ENCODE measurements around the gene PTTG1IP. TPM values are rescaled to one million over a fixed set of nuclear protein-coding genes. Genes with fewer than 3 reads are reported as not detected.

PTTG1IP gene
- total and polyA plus RNA-seq, 10 of the 15 experiments (the other 5 are each of a cell fraction or from before 2014, with no cell fraction given): 2.4 to 56.4 (median 44.4) TPM

DNA sequence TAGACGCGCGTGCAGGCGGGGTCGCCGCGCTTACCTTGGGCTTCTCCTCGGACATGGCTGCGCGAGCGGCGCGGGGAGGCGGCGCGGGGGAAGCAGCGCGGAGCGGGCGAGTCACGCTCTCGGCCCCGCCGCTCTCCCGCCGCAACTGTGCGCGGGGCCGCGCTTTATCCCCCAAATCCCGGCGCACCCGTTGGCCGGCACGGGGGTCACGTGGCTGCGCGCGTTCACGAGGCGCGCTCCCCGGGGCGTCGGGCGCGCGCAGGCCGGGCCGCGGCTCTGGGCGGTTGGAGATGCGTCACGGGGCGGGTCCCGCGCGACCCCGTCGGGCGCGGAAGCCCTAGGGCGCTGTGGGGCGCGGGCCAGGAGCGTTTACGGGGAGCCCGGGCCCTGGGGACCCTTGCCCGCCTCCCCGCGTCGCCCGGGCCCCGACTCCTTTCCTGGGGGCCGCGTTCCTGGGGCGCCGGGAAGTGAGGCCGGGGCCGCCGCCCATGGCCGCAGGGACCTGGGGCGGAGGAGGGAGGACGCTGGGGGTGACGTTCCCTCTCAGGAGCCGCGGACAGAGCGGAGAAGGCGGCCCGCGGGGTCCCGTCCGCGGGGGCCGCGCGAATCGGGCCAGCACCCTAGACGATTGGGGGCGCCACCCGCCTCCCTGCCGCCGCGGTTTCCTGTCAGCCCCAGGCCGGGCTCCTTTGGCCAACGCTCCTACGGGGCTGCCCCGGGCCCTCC, 55.4 kb downstream of the PTTG1IP start, which contains the start of gene SUMO3 (continued):
- TF ChIP-seq, protein P1, sequence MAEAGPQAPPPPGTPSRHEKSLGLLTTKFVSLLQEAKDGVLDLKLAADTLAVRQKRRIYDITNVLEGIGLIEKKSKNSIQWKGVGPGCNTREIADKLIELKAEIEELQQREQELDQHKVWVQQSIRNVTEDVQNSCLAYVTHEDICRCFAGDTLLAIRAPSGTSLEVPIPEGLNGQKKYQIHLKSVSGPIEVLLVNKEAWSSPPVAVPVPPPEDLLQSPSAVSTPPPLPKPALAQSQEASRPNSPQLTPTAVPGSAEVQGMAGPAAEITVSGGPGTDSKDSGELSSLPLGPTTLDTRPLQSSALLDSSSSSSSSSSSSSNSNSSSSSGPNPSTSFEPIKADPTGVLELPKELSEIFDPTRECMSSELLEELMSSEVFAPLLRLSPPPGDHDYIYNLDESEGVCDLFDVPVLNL (IDR thresholded peaks at IDR 0.05; ENCODE audit: low read depth, low read length): no peak
- TF ChIP-seq, protein P2, sequence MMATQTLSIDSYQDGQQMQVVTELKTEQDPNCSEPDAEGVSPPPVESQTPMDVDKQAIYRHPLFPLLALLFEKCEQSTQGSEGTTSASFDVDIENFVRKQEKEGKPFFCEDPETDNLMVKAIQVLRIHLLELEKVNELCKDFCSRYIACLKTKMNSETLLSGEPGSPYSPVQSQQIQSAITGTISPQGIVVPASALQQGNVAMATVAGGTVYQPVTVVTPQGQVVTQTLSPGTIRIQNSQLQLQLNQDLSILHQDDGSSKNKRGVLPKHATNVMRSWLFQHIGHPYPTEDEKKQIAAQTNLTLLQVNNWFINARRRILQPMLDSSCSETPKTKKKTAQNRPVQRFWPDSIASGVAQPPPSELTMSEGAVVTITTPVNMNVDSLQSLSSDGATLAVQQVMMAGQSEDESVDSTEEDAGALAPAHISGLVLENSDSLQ (IDR thresholded peaks at IDR 0.05): no peak
- TF ChIP-seq RELA (IDR thresholded peaks at IDR 0.05; ENCODE audit: borderline replicate concordance, partially characterized antibody) (peak; percentile 85), CREB1 (IDR thresholded peaks at IDR 0.05; ENCODE audit: low read depth) (no peak), ZNF24 (IDR thresholded peaks at IDR 0.05) (0 out of 2 replicates have a peak, but pooled peaks have one; percentile 30), CBFB (IDR thresholded peaks at IDR 0.05; ENCODE audit: low read depth) (no peak), ZNF217 (IDR thresholded peaks at IDR 0.05) (0 out of 2 replicates have a peak, but pooled peaks have one; percentile 33), POU2F2 (IDR thresholded peaks at IDR 0.05; ENCODE audit: borderline replicate concordance, low read depth, low read length) (peak; percentile 35; the same call in 1 of the 3 replicates), GATAD2B (conservative IDR thresholded peaks at IDR 0.05; ENCODE audit: low read depth) (peak; percentile 91), TCF12 (IDR thresholded peaks at IDR 0.05; ENCODE audit: low read depth, low read length) (no peak), BHLHE40 (IDR thresholded peaks at IDR 0.05; ENCODE audit: borderline replicate concordance in 1 of 2, low read depth in 2 of 2, low read length in 1 of 2) (peak; percentile 56 to 92; a peak in 3 of 4 replicates), RB1 (IDR thresholded peaks at IDR 0.05; ENCODE audit: borderline replicate concordance) (peak; percentile 87), JUND (IDR thresholded peaks at IDR 0.05; ENCODE audit: low read depth, low read length) (no peak), SIN3A (IDR thresholded peaks at IDR 0.05; ENCODE audit: low read depth, low read length) (peak; percentile 4; the same call in 1 of the 2 replicates), POLR2AphosphoS5 (IDR thresholded peaks at IDR 0.05; ENCODE audit: low read length) (peak; percentile 83), LARP7 (IDR thresholded peaks at IDR 0.05) (peak; percentile 97)
- TF ChIP-seq, protein P3, sequence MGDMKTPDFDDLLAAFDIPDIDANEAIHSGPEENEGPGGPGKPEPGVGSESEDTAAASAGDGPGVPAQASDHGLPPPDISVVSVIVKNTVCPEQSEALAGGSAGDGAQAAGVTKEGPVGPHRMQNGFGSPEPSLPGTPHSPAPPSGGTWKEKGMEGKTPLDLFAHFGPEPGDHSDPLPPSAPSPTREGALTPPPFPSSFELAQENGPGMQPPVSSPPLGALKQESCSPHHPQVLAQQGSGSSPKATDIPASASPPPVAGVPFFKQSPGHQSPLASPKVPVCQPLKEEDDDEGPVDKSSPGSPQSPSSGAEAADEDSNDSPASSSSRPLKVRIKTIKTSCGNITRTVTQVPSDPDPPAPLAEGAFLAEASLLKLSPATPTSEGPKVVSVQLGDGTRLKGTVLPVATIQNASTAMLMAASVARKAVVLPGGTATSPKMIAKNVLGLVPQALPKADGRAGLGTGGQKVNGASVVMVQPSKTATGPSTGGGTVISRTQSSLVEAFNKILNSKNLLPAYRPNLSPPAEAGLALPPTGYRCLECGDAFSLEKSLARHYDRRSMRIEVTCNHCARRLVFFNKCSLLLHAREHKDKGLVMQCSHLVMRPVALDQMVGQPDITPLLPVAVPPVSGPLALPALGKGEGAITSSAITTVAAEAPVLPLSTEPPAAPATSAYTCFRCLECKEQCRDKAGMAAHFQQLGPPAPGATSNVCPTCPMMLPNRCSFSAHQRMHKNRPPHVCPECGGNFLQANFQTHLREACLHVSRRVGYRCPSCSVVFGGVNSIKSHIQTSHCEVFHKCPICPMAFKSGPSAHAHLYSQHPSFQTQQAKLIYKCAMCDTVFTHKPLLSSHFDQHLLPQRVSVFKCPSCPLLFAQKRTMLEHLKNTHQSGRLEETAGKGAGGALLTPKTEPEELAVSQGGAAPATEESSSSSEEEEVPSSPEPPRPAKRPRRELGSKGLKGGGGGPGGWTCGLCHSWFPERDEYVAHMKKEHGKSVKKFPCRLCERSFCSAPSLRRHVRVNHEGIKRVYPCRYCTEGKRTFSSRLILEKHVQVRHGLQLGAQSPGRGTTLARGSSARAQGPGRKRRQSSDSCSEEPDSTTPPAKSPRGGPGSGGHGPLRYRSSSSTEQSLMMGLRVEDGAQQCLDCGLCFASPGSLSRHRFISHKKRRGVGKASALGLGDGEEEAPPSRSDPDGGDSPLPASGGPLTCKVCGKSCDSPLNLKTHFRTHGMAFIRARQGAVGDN (IDR thresholded peaks at IDR 0.05): peak; percentile 80
- TF ChIP-seq, protein P4, sequence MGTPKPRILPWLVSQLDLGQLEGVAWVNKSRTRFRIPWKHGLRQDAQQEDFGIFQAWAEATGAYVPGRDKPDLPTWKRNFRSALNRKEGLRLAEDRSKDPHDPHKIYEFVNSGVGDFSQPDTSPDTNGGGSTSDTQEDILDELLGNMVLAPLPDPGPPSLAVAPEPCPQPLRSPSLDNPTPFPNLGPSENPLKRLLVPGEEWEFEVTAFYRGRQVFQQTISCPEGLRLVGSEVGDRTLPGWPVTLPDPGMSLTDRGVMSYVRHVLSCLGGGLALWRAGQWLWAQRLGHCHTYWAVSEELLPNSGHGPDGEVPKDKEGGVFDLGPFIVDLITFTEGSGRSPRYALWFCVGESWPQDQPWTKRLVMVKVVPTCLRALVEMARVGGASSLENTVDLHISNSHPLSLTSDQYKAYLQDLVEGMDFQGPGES (IDR thresholded peaks at IDR 0.05): 0 out of 2 replicates have a peak, but pooled peaks have one; percentile 36
- TF ChIP-seq, protein P5, sequence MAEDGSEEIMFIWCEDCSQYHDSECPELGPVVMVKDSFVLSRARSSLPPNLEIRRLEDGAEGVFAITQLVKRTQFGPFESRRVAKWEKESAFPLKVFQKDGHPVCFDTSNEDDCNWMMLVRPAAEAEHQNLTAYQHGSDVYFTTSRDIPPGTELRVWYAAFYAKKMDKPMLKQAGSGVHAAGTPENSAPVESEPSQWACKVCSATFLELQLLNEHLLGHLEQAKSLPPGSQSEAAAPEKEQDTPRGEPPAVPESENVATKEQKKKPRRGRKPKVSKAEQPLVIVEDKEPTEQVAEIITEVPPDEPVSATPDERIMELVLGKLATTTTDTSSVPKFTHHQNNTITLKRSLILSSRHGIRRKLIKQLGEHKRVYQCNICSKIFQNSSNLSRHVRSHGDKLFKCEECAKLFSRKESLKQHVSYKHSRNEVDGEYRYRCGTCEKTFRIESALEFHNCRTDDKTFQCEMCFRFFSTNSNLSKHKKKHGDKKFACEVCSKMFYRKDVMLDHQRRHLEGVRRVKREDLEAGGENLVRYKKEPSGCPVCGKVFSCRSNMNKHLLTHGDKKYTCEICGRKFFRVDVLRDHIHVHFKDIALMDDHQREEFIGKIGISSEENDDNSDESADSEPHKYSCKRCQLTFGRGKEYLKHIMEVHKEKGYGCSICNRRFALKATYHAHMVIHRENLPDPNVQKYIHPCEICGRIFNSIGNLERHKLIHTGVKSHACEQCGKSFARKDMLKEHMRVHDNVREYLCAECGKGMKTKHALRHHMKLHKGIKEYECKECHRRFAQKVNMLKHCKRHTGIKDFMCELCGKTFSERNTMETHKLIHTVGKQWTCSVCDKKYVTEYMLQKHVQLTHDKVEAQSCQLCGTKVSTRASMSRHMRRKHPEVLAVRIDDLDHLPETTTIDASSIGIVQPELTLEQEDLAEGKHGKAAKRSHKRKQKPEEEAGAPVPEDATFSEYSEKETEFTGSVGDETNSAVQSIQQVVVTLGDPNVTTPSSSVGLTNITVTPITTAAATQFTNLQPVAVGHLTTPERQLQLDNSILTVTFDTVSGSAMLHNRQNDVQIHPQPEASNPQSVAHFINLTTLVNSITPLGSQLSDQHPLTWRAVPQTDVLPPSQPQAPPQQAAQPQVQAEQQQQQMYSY (CRISPR knock-in tag; IDR thresholded peaks at IDR 0.05): peak; percentile 14; the same call in 1 of the 2 replicates
